GM18951 (cell line): ENCODE results near the gene WHAMM.
"Not testable (repeated sequence)": the region's sequence is repeated elsewhere in the genome, so short reads cannot be mapped to it uniquely, and the experiment has no call there.

ENCODE experiments used
- POLR2A ChIP-seq: IDR thresholded peaks from 4 replicates; pipeline ENCODE4 v1.6.1; 2011; ENCODE audit warnings: mild to moderate bottlenecking; ENCODE audit not compliant: insufficient read length, insufficient read depth; ENCODE audit errors: extremely low read depth
- in situ Hi-C: fragments of 300-500 bp; cut with MboI; formaldehyde crosslinking; loops from one replicate; pipeline ENCODE4 v1.12.0; 2022; ENCODE audit warnings: low sequenced_read_pairs, mixed read lengths, inconsistent platforms; ENCODE audit not compliant: unreplicated experiment

Gene WHAMM

GRCh38 chr15:82809308-82810060 lies at the start of gene WHAMM:
Gene WHAMM, plus strand, starts transcription at chr15:82809628. Its CDS starts 99 bp downstream, at chr15:82809727.
- TF ChIP-seq POLR2A: peak; percentile 93
- in situ Hi-C loops: no loop called here

GRCh38 chr15:82763361-82764116 lies 45.9 kb upstream of the WHAMM start:
- in situ Hi-C loops: no loop called here
- no peak for TF ChIP-seq POLR2A

- TF ChIP-seq POLR2A: no peak
- in situ Hi-C loops: no loop called here
Measured at GRCh38 chr15:82764117-82764490, 45.3 kb upstream of the WHAMM start.

GRCh38 chr15:82764740-82765139 lies 44.7 kb upstream of the WHAMM start:
- in situ Hi-C loops: no loop called here
- TF ChIP-seq POLR2A: no peak

GRCh38 chr15:82766201-82766600 lies 43.2 kb upstream of the WHAMM start:
- in situ Hi-C loops: not testable (repeated sequence)

- TF ChIP-seq POLR2A: no peak
- in situ Hi-C loops: no loop called here
Measured at GRCh38 chr15:82767163-82767829, 42.1 kb upstream of the WHAMM start.

- TF ChIP-seq POLR2A: no peak
- in situ Hi-C loops: no loop called here
Measured at GRCh38 chr15:82768414-82769054, 40.9 kb upstream of the WHAMM start.

- no peak for TF ChIP-seq POLR2A
- in situ Hi-C loops: no loop called here
Measured at GRCh38 chr15:82771789-82772607, 37.4 kb upstream of the WHAMM start.

GRCh38 chr15:82774496-82774895 lies 34.9 kb upstream of the WHAMM start:
- TF ChIP-seq POLR2A: no peak
- in situ Hi-C loops: no loop called here

GRCh38 chr15:82778755-82779154 lies 30.7 kb upstream of the WHAMM start:
- in situ Hi-C loops: no loop called here
- TF ChIP-seq POLR2A: no peak

- TF ChIP-seq POLR2A: no peak
- in situ Hi-C loops: no loop called here
Measured at GRCh38 chr15:82781349-82781748, 28.1 kb upstream of the WHAMM start.

GRCh38 chr15:82788496-82788895 lies 20.9 kb upstream of the WHAMM start:
- TF ChIP-seq POLR2A: no peak
- in situ Hi-C loops: no loop called here
